K562 (cell line): ENCODE results near the gene NLGN2. TPM values are rescaled to one million over a fixed set of nuclear protein-coding genes. Genes with fewer than 3 reads are reported as not detected.
A peak's percentile ranks its signal among the peaks of the same experiment; 100 is the strongest.

Experiments used
- ATAC-seq: fragments of 200-7000 bp; cut with Tn5 transposase; 3 replicates; pipeline ENCODE4 v1.9.1; 2020; ENCODE audit warnings: moderate library complexity
- BruUV-seq: library from RNA; stranded (reverse); fragments of 400-500 nt; replicated peaks from 2 replicates; lab custom pipeline; 2021; lab: Mats Ljungman, UMichigan
- CTCF ChIA-PET: fragments of 300-600 bp; formaldehyde crosslinking; extraction: SDS; loops from one replicate; lab custom pipeline; 2021; ENCODE audit warnings: low intra/inter-chr PET ratio; lab: Yijun Ruan, JAX
- POLR2A ChIA-PET: fragments of 300-600, 350-650 bp; sonication (Branson Sonifier 250); formaldehyde crosslinking; extraction: SDS; loops from one replicate; lab custom pipeline; 2021; ENCODE audit warnings: antibody characterized with exemption, inconsistent platforms; lab: Yijun Ruan, JAX
- DNase-seq, 4 experiments: peaks; one replicate each; pipeline versions ENCODE4 v3.0.0 to v3.0.0-alpha.2; 2011 to 2018; ENCODE audit warnings: low spot score in 3 of 4, mixed read lengths in 3 of 4; ENCODE audit errors: extremely low read depth in 1 of 4
- FAIRE-seq: peaks from 2 replicates; lab custom pipeline; 2011; peaks lifted over from hg19 to GRCh38; lab: Jason Lieb, UNC
- H2AFZ ChIP-seq: 2 replicates; pipeline ENCODE4 v1.6.0; 2011; ENCODE audit warnings: low read depth, low read length, control low read depth, inconsistent platforms
- H3K27ac ChIP-seq: fragments of 200-600 bp; 3 replicates; pipeline ENCODE4 v1.8.0; 2011; ENCODE audit warnings: low read depth, mild to moderate bottlenecking, control low read depth, inconsistent platforms, low read length, moderate library complexity, mixed read lengths; ENCODE audit errors: extremely low read depth
- H3K27me3 ChIP-seq, 2 experiments: fragments of 300-600 bp in 1 of 2; 2 replicates in 1 of 2; 3 replicates in 1 of 2; pipeline versions ENCODE4 v1.6.0 to v1.8.0; 2011; ENCODE audit warnings: inconsistent platforms in 2 of 2, low read length in 2 of 2, mild to moderate bottlenecking in 1 of 2, mixed read lengths in 1 of 2, moderate library complexity in 1 of 2; ENCODE audit not compliant: control insufficient read depth in 2 of 2, insufficient read depth in 2 of 2
- H3K36me3 ChIP-seq: fragments of 300-600 bp; 3 replicates; pipeline ENCODE4 v1.8.0; 2011; ENCODE audit warnings: mild to moderate bottlenecking, low read length, inconsistent platforms; ENCODE audit not compliant: control insufficient read depth, insufficient read depth
- H3K4me1 ChIP-seq, 2 experiments: fragments of 200-600 bp in 1 of 2; replicated peaks in 1 of 2; 2 replicates in 1 of 2; 3 replicates in 1 of 2; pipeline versions ENCODE4 v1.5.1 to v1.8.0; 2011; ENCODE audit warnings: inconsistent platforms in 2 of 2, low read length in 2 of 2, mild to moderate bottlenecking in 1 of 2, mixed read lengths in 1 of 2, moderate library complexity in 1 of 2; ENCODE audit not compliant: control insufficient read depth in 2 of 2, insufficient read depth in 2 of 2
- H3K4me2 ChIP-seq: 2 replicates; pipeline ENCODE4 v1.6.1; 2011; ENCODE audit warnings: low read length, control low read depth, inconsistent platforms, mixed read lengths; ENCODE audit not compliant: insufficient read depth
- H3K4me3 ChIP-seq: fragments of 200-600 bp; sonication (generic), shearing (Covaris generic); 2 replicates; pipeline ENCODE4 v1.5.1; 2016; ENCODE audit warnings: control low read depth, inconsistent platforms
- H3K79me2 ChIP-seq: fragments of 200-600 bp; 3 replicates; pipeline ENCODE4 v1.8.0; 2011; ENCODE audit warnings: low read length, inconsistent platforms; ENCODE audit not compliant: control insufficient read depth, insufficient read depth
- H3K9ac ChIP-seq, 2 experiments: 2 replicates each; pipeline versions ENCODE4 v1.6.0 to v1.6.1; 2011; ENCODE audit warnings: low read depth in 2 of 2, low read length in 2 of 2, control low read depth in 1 of 2, inconsistent platforms in 1 of 2, mild to moderate bottlenecking in 1 of 2, mixed read lengths in 1 of 2; ENCODE audit not compliant: insufficient read depth in 1 of 2
- H3K9me1 ChIP-seq: one replicate; pipeline ENCODE4 v1.6.0; 2011; ENCODE audit warnings: inconsistent platforms, mild to moderate bottlenecking, low read length, moderate library complexity; ENCODE audit not compliant: control insufficient read depth, insufficient read depth
- H3K9me3 ChIP-seq: replicated peaks from 2 replicates; pipeline ENCODE4 v1.5.1; 2011; ENCODE audit warnings: low read depth, low read length, inconsistent platforms; ENCODE audit not compliant: control insufficient read depth, insufficient read depth
- H4K20me1 ChIP-seq: replicated peaks from 2 replicates; pipeline ENCODE4 v1.6.1; 2011; ENCODE audit warnings: low read length, inconsistent platforms, mixed read lengths; ENCODE audit not compliant: control insufficient read depth, insufficient read depth
- KDM5B ChIP-seq: fragments of 200-600 bp; sonication (generic); IDR thresholded peaks from 2 replicates; pipeline ENCODE4 v1.6.1; 2012; ENCODE audit warnings: low read depth, mild to moderate bottlenecking, moderate library complexity, low read length, control low read depth, inconsistent platforms; ENCODE audit not compliant: insufficient replicate concordance
- MCM5 ChIP-seq: fragments of 450-650 bp; IDR thresholded peaks from 2 replicates; pipeline ENCODE4 v1.6.1; 2016; ENCODE audit warnings: low read depth
- NFXL1 ChIP-seq: fragments of 450-650 bp; formaldehyde crosslinking; IDR thresholded peaks from 2 replicates; pipeline ENCODE4 v1.4.0; 2021; ENCODE audit warnings: mild to moderate bottlenecking
- POLR2AphosphoS5 ChIP-seq: IDR thresholded peaks from 2 replicates; pipeline ENCODE4 v1.6.1; 2011; ENCODE audit warnings: mild to moderate bottlenecking, low read depth, low read length, moderate library complexity; ENCODE audit not compliant: control insufficient read depth, insufficient read depth
- RFX1 ChIP-seq: fragments of 450-650 bp; IDR thresholded peaks from 2 replicates; pipeline ENCODE4 v1.6.1; 2016; ENCODE audit warnings: mild to moderate bottlenecking, moderate library complexity
- SLC30A9 ChIP-seq: fragments of 250-450 bp; sonication (Bioruptor Pico); IDR thresholded peaks from 2 replicates; pipeline ENCODE4 v1.8.0; 2022; ENCODE audit warnings: mild to moderate bottlenecking, moderate library complexity
- WGBS: fragments of 100-300 bp; shearing (Covaris generic); methylation state at CpG from one replicate; pipeline ENCODE4 v1.1.6; 2016; ENCODE audit warnings: low coverage, mixed read lengths; ENCODE audit not compliant: insufficient coverage; ENCODE audit errors: missing lambda C conversion rate; 5-methylcytosine and 5-hydroxymethylcytosine counted together
- in situ Hi-C: fragments of 300-500 bp; cut with MboI; formaldehyde crosslinking; loops from 4 replicates; pipeline ENCODE4 v1.15.0; 2018; ENCODE audit warnings: inconsistent platforms, mixed read lengths
- intact Hi-C: fragments of 100-400 bp; cut with micrococcal nuclease; formaldehyde crosslinking; loops from 2 replicates; pipeline ENCODE4 v1.14.2; 2022
- polyA plus RNA-seq, 8 experiments: library from polyadenylated mRNA; depleted of rRNA in 4 of 8; stranded (reverse) in 5 of 8; unstranded in 3 of 8; fragments of >200 nt; fragmentation: Nextera tagmentation in 2 of 8; fragmentation: Illumina TruSeq in 1 of 8; extraction: Ambion mirVana in 2 of 8; extraction: Trizol in 1 of 8; gene quantifications; 2 replicates each; pipeline versions ENCODE4 v1.2.1 to v1.2.3, GENCODE V29; 2011 to 2014; ENCODE audit warnings: inconsistent platforms in 1 of 8, missing spikeins in 1 of 8
- total RNA-seq, 7 experiments: library from RNA; depleted of rRNA in 6 of 7; stranded (reverse); fragments of >200 nt in 6 of 7; fragmentation: Illumina TruSeq in 2 of 7; extraction: Trizol in 2 of 7; gene quantifications; 2 replicates each; pipeline versions ENCODE4 v1.2.1 to v1.2.3, GENCODE V29; 2011 to 2021; ENCODE audit warnings: low replicate concordance in 1 of 7

The NLGN2 gene
- total and polyA plus RNA-seq, 9 of the 15 experiments (the other 6 are each of a cell fraction or from before 2014, with no cell fraction given): 0.11 to 7.8 (median 0.77) TPM

GRCh38 chr17:7419819-7420610 is 12.4 kb downstream of the NLGN2 start, which contains the start of gene SPEM1:
Gene SPEM1 (plus strand): TSS chr17:7420324. CDS start chr17:7420385, 61 bp downstream.
- Histone ChIP-seq H3K9me3 (no peaks in the 10 kb centered on the region), H3K27ac (no peak within 1 kb of the TSS), H3K4me1 (peaks cover 0 to 10% of the 10 kb centered on the region in 2 experiments; a peak in 2 of 5 replicates), H3K27me3 (no peaks in the 10 kb centered on the region), H3K9ac (peak within 1 kb of the TSS in 1 of 2 experiments; percentile 52; a peak in 2 of 4 replicates), H3K4me2 (no peak within 1 kb of the TSS), H3K36me3 (no peaks in the 10 kb centered on the region), H4K20me1 (no peaks in the 10 kb centered on the region), H2AFZ (no peak within 1 kb of the TSS), H3K4me3 (no peak within 1 kb of the TSS), H3K9me1 (no peaks in the 10 kb centered on the region), H3K79me2 (no peaks in the 10 kb centered on the region)
- TF ChIP-seq RFX1 (peak; percentile 52; the same call in 1 of the 2 replicates), SLC30A9 (CRISPR knock-in tag) (no peak), POLR2AphosphoS5 (no peak), KDM5B (no peak), NFXL1 (CRISPR knock-in tag) (no peak), MCM5 (no peak)
- WGBS: 45% methylated on average over 12 of the region's 17 CpGs
- no peak for DNase-seq
- no peak for ATAC-seq
- BruUV-seq: no TSS peak
- CTCF ChIA-PET: no interaction called here
- POLR2A ChIA-PET: interaction anchor here (0.6 to 1.4 kb wide), 2 partner anchors 17 to 66 kb away, joined by 3 read pairs; no protein-coding TSS in a partner anchor
- FAIRE-seq: no peak
- in situ Hi-C loops: no loop called here
- intact Hi-C loops: no loop called here
